NB4 (cell line): ENCODE measurements around the gene NR0B2.

Source experiments
- DNase-seq: peaks from one replicate; pipeline ENCODE4 v3.0.0; 2010; ENCODE audit warnings: low read depth
- H3K4me3 ChIP-seq: one replicate; pipeline ENCODE4 v1.5.1; 2011; ENCODE audit warnings: mild to moderate bottlenecking, low read depth, low read length, moderate library complexity
- MYC ChIP-seq: IDR thresholded peaks from 2 replicates; pipeline ENCODE4 v1.6.1; 2011; ENCODE audit warnings: low read depth, low read length
- POLR2A ChIP-seq: IDR thresholded peaks from 2 replicates; pipeline ENCODE4 v1.6.1; 2011; ENCODE audit warnings: mild to moderate bottlenecking; ENCODE audit not compliant: insufficient read length; ENCODE audit errors: extremely low read depth
- TF ChIP-seq, protein P1 (sequence below): IDR thresholded peaks from one replicate; pipeline ENCODE4 v1.5.1; 2012; ENCODE audit warnings: low read depth, low read length
- TF ChIP-seq, protein P2 (sequence below): IDR thresholded peaks from 2 replicates; pipeline ENCODE4 v1.6.1; 2011; ENCODE audit warnings: low read depth, low read length

NR0B2 gene

GRCh38 chr1:26900815-26901511, 12.8 kb downstream of the NR0B2 start:
- TF ChIP-seq POLR2A (no peak), MYC (no peak)
- TF ChIP-seq, protein P1, sequence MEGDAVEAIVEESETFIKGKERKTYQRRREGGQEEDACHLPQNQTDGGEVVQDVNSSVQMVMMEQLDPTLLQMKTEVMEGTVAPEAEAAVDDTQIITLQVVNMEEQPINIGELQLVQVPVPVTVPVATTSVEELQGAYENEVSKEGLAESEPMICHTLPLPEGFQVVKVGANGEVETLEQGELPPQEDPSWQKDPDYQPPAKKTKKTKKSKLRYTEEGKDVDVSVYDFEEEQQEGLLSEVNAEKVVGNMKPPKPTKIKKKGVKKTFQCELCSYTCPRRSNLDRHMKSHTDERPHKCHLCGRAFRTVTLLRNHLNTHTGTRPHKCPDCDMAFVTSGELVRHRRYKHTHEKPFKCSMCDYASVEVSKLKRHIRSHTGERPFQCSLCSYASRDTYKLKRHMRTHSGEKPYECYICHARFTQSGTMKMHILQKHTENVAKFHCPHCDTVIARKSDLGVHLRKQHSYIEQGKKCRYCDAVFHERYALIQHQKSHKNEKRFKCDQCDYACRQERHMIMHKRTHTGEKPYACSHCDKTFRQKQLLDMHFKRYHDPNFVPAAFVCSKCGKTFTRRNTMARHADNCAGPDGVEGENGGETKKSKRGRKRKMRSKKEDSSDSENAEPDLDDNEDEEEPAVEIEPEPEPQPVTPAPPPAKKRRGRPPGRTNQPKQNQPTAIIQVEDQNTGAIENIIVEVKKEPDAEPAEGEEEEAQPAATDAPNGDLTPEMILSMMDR: no peak
- TF ChIP-seq, protein P2, sequence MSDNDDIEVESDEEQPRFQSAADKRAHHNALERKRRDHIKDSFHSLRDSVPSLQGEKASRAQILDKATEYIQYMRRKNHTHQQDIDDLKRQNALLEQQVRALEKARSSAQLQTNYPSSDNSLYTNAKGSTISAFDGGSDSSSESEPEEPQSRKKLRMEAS: no peak
- DNase-seq: no peak
- peak overlapping the region; percentile 80 for H3K4me3 ChIP-seq

- TF ChIP-seq, protein P2: peak; percentile 70
- TF ChIP-seq MYC: no peak
- peak; percentile 75 for TF ChIP-seq POLR2A
- peak; percentile 92 for DNase-seq
- peak within 1 kb of the TSS; percentile 80 for H3K4me3 ChIP-seq
Measured at GRCh38 chr1:26900001-26900814, 13.6 kb downstream of the NR0B2 start, which contains the start of gene GPATCH3. Gene GPATCH3, minus strand, starts transcription at chr1:26900467. Its CDS starts 25 bp downstream, at chr1:26900442.

GRCh38 chr1:26897351-26897750, 16.4 kb downstream of the NR0B2 start:
- TF ChIP-seq POLR2A (no peak), MYC (no peak)
- TF ChIP-seq, protein P1: no peak
- TF ChIP-seq, protein P2: no peak
- no peak overlapping the region for H3K4me3 ChIP-seq
- DNase-seq: no peak

DNA sequence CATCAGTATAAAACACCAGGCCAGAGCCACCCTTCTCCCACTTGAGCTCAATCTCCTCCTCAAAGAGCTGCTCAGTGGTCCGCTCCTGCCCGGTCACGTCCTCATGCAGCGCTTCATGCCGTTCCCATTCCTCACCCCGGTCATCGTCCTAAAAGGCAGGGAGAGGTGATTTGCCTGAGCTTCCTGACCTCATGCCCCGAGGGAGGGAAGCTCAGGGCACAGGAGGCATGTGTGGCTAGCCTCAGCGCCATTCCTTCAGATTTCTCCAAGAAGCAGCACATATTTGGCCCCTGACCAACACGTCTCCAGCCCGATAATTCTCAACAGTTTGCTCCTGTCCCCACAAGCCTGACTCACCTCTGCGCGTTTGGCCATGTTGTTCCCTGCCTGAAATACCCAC, 19.5 kb downstream of the NR0B2 start:
- no peak for DNase-seq
- TF ChIP-seq, protein P2: no peak
- TF ChIP-seq, protein P1: no peak
- no peak overlapping the region for H3K4me3 ChIP-seq

DNA sequence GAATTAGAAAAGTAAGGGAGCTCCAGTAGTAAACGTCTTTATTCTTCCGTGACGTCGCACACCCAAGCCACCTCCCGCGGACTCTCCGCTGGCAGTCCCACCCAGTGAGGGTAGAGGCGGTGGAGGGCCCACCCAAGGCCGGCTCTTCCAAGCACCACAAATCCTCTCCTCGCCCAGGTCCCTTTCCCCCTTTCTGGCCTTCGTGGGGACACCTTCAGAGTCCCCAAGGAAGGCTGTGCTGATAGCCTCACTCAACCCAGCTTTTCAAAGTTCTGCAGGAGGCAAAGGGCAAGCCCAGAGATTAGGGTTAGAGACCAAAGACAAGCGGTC, 23.3 kb downstream of the NR0B2 start:
- DNase-seq: no peak
- no peak for TF ChIP-seq POLR2A
- TF ChIP-seq, protein P2: no peak
- peak overlapping the region; percentile 84 for H3K4me3 ChIP-seq

DNA sequence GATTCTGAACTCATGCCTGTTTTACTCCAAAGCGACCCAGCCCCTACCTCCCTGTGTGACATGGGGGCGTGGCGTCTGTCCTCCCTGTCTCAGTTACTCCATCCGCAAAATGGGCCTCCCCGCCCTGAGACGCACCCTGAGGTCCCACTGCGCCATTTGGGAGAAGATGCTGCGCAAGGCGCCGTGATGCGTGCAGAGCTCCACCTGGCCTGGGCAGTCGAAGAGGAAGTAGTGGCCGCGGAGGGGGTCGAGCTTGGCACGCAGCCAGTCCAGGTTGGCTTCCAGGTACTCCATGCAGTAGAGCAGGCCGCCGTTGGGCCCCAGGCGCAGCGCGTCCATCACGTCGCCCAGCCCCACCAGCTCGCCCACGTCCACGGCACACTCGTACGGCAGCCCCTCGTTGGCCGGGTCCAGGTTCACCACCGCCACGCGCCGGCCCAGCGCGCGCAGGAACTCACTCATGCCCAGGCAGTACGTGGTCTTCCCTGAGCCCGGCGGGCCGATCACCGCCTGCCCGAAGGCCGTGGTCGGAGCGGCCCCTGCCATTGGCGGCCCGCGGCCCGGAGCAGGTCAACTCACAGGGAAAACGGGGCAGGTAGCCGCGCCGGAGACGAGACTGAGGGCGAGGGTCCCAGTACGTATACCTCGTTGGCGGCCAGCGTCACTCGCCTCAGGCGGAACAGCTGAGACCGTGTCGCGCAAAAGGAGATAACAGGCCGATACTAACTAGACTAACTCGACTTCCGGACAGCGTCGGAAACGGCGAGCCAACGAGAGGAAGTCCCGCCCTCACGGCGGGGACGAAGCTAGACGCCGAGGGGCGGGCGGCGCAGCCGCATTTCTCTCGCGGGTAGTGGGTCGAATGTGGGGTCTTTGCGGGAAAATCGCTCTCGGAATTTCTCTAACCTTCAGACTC, 24.0 kb downstream of the NR0B2 start, which contains the start of gene GPN2:
GPN2 (minus strand) TSS at position 733 of the 916 bp plus-strand sequence; CDS start at position 546, 187 bp downstream.
- peak; percentile 85 for DNase-seq
- H3K4me3 ChIP-seq: peak within 1 kb of the TSS; percentile 84
- TF ChIP-seq POLR2A: peak; percentile 89
- no peak; the same call in 1 of the 2 replicates for TF ChIP-seq MYC
